Endometrial microvascular endothelial cells (primary cell): ENCODE data around the gene SGF29. TPM values are rescaled to one million over a fixed set of nuclear protein-coding genes. Genes with fewer than 3 reads are reported as not detected.
"Not testable (repeated sequence)": the region's sequence is repeated elsewhere in the genome, so short reads cannot be mapped to it uniquely, and the experiment has no call there.

ENCODE experiments used
- in situ Hi-C: cut with HindIII; loops from 2 replicates; pipeline ENCODE4 v1.10.0; 2017; ENCODE audit warnings: low sequenced_read_pairs, low pct_unique_long_range_greater_than_20kb; ENCODE audit errors: inconsistent ontology term
- total RNA-seq: library from RNA; depleted of rRNA; stranded (reverse); fragments of >200 nt; gene quantifications from one replicate; pipeline ENCODE4 v1.2.3, GENCODE V29; 2015; ENCODE audit errors: inconsistent ontology term

SGF29 gene
- total RNA-seq, 1 donor from 2014 or later: 6.8 TPM

GRCh38 chr16:28589069-28589468 is 35.3 kb downstream of the SGF29 start:
- in situ Hi-C loops: no loop called here

GRCh38 chr16:28589930-28590329 is 36.2 kb downstream of the SGF29 start:
- in situ Hi-C loops: no loop called here

GRCh38 chr16:28590384-28591340 is 36.9 kb downstream of the SGF29 start:
- in situ Hi-C loops: no loop called here

GRCh38 chr16:28591355-28591754 is 37.6 kb downstream of the SGF29 start:
- in situ Hi-C loops: no loop called here

GRCh38 chr16:28592511-28592910 is 38.8 kb downstream of the SGF29 start:
- in situ Hi-C loops: no loop called here

GRCh38 chr16:28592979-28593553 is 39.3 kb downstream of the SGF29 start:
- in situ Hi-C loops: no loop called here

- in situ Hi-C loops: not testable (repeated sequence)
Observed at GRCh38 chr16:28595451-28595850, 41.7 kb downstream of the SGF29 start.

- in situ Hi-C loops: no loop called here
Observed at GRCh38 chr16:28596115-28596630, 42.5 kb downstream of the SGF29 start.

GRCh38 chr16:28596840-28597691 is 43.3 kb downstream of the SGF29 start, which contains the start of gene SULT1A2:
SULT1A2 (minus strand) TSS chr16:28597050; CDS start chr16:28595930, 1,120 bp downstream.
- in situ Hi-C loops: no loop called here

- in situ Hi-C loops: no loop called here
Observed at GRCh38 chr16:28597692-28598261, 44.1 kb downstream of the SGF29 start.

- in situ Hi-C loops: not testable (repeated sequence)
Observed at GRCh38 chr16:28599377-28600285, 45.9 kb downstream of the SGF29 start.

- in situ Hi-C loops: not testable (repeated sequence)
Observed at GRCh38 chr16:28600965-28601364, 47.2 kb downstream of the SGF29 start.

- in situ Hi-C loops: not testable (repeated sequence)
Observed at GRCh38 chr16:28601589-28601988, 47.9 kb downstream of the SGF29 start.

GRCh38 chr16:28602062-28602461 is 48.3 kb downstream of the SGF29 start:
- in situ Hi-C loops: not testable (repeated sequence)

- in situ Hi-C loops: no loop called here
Observed at GRCh38 chr16:28602529-28602928, 48.8 kb downstream of the SGF29 start.

GRCh38 chr16:28603381-28604185 is 49.9 kb downstream of the SGF29 start:
- in situ Hi-C loops: no loop called here

GRCh38 chr16:28604186-28604565 is 50.5 kb downstream of the SGF29 start:
- in situ Hi-C loops: no loop called here
